ENCODE data around the gene RPS6KA6.

The RPS6KA6 gene

DNA sequence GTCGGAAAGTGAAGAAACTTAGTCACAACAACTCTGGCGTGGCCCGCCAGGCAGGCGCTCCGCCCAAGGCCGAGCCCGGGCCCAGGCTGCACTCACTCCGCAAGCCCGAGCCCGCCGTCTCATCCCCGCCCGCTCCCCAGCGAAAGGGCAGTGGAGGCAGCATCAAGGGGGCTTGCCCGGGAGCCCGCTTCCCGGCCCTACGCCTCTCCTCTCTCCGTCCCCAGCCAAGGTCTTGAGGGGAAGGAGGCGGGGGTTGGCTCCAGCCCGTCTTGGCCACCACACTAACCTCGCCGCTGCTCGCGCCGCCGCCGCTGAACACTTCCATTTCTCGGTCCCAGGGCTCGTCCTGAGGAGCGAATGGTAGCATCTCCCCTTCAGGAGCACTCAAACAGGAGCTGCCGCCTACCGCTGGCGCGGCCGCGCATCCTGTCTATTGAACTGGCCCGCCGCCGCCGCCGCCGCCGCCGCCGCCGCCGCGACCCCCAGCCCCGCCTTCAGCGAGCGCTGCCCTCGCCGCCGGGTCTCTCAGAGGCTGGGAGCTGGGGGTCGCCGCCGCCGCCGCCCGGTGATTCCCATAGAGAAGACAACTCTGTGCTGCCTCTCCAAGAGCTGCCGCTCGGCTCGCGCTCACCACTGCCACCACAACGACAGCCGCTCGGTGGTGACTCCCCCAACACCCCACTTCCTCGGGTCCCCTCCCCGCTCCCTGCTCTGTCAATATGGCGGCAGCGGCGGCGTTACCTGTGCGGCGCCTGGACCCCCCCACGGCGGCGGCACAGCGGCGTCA is at the start of gene RPS6KA6:
TSS of gene RPS6KA6 (minus strand) at position 667 of the 787 bp plus-strand sequence. CDS start at position 367, 300 bp downstream.
- peak; percentile 51 for DNase-seq

DNA sequence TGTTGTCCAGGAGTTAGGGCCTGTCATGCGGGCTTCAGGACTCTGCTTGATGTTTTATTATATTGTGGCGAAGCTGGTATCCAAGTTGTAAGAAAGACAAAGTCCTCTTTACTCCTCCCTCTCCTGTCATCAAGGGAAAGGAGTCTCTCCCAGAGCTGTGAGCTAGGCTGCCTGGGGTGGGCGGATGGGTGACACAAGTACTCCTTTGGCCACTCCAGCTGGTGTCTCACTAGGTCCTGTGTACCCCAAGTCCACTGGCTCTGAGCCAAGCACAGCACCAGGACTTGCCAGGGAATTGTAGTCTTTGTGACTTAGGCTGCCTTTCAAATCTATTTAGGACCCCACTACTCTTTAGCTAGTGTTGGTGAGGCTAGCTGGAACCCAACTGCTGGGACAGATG is 36.7 kb upstream of the RPS6KA6 start:
- DNase-seq, result no peak

DNA sequence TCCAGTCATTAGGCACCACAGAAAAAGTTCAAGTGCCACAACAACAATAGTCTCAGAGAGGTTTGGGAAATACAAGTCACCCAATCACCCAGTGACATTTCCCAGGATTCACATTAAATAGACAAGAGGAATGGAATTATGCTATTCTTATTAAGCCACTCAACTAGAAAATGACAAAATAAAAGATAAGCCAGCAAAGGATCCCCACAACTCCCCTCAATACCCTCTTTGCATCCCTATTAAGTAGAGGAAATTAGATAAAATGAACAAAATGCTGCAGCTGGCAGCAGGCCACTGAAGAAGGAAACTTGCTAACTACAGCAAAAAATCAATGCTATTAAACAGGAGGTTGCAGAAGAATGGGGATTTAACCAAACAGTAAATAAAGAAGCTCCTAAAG is 35.3 kb upstream of the RPS6KA6 start:
- DNase-seq, result no peak

DNA sequence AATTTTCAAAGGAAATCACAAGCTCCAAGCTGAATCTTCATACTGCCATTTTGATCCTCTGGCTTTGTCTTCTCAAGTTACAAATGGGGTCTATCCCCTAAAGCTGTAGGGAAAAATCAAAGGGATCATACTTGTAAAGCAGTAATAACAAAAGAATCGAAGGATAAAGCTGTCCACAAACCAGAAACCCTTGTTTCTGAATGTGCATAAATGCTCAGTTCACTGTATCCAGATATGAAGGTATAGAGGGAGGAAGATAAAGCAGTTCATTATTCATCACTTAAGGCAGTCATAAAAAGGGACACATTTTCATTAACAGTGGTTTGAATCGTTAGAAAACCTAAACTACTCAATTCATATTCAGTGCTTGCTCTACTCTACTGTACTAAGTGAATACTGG is 33.2 kb upstream of the RPS6KA6 start:
- DNase-seq, result no peak

DNA sequence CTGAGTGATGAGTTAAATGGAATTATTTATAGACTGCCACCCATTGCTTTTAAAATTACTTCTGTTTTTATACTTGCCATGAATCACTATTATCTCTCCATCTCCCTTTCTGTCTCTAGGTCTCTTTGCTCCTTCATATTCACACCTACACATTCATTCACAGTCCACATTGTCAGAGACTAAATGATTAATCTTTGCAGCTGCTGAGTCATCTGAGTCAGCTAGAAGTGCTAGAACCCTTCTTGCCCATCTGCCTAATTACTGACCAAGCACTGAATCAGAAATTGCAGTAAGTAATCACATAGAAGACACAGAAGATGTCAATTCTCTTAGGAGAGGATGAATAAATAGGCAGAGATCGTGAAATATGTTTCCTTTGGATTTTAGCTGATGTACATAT is 31.6 kb upstream of the RPS6KA6 start:
- DNase-seq, result peak; percentile 80

DNA sequence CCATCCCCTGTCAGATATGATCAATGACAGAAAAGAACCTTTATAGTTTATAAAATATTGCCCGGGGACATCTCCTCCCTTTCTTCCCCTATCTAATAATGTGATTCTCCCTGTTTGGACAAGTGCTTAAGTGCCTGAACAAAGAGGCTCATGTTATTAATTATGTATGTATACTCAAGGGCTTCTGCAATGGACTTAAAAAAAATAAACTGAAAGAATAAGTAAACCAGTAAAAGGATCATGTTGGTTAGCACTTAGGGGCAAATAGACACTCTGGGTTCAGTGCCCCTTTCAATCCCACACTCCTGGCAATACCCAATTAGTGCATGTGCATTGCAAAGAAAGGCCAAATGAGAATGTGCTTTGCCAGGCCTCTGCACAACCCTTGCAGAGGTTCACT is 30.7 kb upstream of the RPS6KA6 start:
- DNase-seq, result peak; percentile 91

DNA sequence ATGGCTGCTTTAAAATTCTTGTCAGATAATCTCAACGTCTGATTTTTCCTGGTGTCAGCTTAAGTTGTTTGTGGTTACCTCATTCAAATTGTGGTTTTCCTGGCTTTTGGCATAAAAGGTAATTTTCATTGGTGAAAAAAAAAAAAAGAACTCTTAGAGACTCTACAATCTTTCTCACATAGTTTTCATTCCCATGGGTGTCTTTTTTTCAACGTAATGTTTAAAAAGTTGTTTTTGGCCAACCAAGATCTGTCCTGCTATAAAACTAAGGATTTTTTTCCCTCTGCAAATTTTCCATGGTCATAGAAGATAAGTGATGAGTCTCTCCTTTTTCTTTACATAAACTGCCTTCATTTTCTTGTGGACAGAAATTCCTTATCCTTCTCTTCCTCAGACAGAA is 28.9 kb upstream of the RPS6KA6 start:
- DNase-seq, result no peak

DNA sequence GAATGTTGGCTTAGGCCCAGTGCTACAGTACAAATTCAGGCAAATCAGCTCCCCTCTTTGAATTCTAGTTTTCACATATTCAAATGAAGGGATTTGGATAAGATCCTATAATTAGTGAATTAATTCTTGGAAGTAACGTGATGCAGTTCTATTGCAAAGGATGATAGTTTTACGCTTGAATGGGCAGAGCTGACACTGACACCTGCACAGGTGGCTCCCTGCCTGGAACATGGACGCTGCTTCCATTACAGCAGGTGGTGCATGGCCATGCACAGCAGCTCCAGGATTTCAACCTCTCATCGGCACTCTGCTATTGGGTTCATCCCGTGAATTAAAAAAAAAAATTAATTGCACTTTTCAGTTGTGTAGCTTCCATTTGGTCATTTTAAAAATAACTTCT is 28.4 kb upstream of the RPS6KA6 start:
- peak; percentile 91 for DNase-seq

DNA sequence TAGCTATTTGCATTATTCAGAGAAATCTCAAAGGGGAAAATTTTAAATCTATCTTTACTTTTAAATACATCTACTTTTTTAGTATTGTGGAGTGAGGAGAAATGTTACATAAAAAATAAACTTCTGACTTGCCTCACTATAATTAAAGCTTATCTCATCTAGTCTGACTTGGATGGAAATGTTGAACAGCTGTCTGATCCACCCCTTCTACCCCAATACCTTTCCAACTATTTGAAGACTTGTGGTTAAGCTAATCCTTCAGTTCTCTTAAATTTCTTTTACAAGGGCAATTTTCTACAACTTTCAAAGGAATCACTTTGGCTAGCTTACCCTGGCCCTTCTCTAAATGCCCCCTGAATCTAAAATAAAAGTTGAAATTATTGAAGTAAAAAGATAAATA is 17.3 kb upstream of the RPS6KA6 start:
- DNase-seq, result no peak

DNA sequence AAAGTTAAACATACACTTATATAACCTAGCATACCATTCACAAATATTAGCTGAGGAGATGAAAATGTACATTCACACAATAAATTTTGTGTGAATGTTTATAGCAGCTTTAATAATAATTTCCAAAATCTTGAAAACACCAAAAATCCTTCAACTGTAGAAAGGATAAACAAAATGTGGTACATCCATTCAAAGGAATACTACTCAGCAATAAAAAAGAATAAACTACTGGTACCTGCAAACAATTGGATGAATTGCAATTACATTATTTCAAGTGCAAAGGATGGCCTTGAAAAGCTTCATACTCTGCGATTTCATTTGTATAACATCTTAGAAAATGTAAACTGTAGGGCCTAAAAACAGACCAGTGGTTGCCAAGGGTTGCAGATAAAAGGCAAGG is 11.7 kb upstream of the RPS6KA6 start:
- DNase-seq, result no peak

DNA sequence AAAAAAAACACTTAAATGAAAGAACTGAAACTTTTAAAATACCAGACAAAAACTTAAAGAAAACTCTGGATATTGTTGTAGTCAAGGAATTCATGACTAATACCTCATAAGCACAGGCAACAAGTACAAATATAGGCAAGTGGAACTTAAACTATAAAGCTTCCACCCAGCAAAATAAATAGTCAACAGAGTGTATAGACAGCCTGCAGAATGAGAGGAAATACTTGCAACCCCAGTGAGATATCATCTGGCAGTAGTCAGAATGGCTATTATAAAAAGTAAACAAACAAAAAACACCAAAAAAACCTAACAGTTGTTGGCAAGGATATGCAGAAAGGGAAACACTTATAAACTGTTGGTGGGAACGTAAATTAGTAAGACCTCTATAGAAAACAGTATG is 9.6 kb upstream of the RPS6KA6 start:
- DNase-seq, result no peak

DNA sequence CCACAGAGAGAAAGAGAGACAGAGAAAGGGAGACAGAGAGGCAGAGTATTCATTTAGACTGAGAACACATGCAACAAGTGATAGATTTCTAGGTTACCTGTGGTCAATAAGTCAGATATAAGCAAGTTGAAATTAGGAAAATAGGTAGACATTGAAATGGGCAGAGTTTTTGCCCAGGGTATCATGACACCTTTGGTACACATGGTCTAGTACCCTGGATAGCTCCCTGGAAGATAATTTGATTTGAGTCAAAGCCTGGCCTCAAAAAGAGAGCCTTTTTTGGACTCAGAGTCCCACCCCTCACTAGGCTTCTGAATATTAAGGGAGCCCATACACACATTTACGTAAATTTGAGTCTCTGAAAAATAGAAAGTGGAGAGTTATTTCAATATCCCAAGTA is 4.0 kb upstream of the RPS6KA6 start:
- DNase-seq, result no peak

DNA sequence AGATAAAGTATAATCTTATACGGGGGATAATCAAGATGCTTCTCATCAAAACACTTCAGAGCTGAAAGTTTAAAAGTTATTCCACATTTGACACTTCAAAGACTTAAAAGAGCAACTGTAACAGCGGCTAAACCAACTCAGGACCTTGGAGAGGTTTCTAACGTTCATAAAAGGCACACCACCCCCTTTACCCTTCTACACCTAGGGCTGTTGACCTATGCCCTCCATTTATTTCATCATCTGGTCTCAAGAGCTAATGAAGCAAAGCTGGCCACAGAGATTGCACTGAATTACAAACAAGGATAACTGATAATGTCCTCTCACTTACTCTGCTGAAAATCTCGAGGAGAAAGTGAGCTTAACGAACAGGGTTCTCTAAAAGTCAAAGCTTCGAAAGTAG is 1.1 kb upstream of the RPS6KA6 start:
- DNase-seq, result peak; percentile 9

DNA sequence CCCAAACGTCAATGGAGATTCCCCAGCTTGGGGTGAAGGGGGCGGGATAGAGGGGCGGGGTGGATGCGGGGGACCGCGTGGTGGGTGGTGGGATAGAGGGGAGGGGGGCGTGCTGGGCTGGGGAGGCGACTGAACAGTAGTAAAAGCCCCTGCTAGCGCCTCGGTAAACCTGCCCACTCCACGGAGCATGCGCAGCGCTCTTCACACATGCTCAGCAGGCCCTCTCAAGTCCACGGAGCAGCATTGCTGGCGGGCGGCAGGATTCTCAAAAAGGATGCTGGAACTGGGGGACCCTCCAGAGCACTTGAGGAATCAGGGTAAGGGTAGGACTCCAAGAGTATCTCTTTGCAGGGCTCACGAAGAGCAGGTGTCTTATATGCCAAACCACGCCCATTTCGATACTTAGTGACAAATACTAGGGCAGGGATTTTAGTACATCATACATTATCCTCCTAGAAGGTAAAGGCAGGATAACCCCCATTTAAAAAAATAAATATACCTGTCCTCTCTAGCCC is 378 bp upstream of the RPS6KA6 start:
- DNase-seq, result peak; percentile 93

DNA sequence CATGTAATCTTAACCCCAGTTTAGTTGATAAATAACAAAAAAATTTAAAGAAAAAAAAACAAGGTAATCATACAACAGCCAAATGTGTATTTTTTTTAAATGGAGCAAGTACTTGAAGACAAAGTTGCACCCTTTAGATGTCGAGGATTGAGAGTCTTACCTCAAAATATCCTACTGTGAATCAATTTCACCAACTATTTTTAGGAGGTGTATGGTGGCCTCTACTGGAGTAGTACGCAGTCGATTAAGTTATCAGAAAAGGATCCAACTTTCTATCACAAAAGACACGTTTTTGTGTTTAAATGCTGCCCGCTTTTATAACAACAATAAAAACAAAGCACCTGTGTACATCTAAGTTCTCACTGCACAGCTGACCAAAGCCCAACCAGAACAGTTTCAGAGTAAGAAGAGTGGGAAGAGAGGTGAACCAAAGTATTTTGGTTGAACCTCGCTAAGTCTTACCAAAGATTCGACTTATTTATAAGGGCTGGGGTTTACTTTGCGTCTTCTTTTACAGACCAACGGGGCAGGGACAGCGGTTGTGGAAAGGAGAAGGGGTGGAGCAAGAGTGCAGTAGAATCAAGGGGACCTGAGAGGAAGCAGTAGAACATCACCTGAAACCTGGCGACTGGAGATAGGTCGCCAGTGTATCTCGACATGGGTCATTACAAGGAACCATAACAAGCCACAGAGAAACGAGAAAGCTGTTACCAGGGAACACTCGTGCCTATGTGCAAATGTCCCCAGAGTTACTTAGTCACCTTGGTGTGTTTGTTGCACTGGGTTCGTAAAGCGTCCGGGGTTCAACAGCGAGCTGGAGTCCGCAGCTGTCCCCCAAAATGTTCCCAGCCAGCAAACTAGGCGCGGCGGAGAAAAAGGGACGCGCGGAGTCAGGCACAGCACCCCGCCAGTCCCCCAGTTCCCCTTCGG is 1.1 kb downstream of the RPS6KA6 start:
- DNase-seq, result peak; percentile 59

DNA sequence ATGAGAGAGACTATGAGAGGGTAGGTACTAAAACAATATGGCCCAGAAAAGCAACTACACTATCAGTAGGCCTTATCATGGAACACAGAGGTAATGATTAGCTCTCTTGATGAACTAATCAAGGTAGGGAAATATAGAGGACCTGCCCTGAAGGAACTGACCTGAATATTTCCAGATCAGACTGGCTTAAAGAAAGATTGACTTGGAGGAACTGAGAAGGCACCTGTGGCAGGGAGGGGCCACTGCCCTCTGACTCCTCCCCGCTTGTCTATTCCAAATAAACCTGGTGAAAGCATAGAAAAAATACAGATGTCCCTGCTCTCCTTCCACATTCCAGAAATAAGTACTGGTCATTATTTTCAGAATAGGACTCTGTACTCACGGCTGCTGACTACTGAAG is 5.5 kb downstream of the RPS6KA6 start:
- DNase-seq, result peak; percentile 23

DNA sequence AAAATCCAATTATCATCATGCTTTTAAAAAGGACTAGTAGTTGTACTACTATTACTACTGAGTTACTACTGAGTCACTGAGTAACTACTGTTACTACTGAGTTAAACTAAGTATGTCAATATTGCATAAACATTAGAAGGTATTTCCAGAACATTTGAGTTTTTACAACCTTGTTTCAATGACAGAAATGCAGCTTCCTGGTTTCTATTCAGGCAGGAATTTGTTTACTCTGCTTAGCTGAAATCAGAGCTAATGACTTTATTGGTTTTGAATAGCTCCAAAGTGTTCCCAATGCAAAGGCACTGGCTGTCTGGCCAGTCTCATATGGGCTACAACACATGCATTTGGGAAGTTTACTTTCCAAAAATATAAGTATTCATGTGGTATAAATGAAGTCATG is 12.0 kb downstream of the RPS6KA6 start:
- DNase-seq, result no peak

DNA sequence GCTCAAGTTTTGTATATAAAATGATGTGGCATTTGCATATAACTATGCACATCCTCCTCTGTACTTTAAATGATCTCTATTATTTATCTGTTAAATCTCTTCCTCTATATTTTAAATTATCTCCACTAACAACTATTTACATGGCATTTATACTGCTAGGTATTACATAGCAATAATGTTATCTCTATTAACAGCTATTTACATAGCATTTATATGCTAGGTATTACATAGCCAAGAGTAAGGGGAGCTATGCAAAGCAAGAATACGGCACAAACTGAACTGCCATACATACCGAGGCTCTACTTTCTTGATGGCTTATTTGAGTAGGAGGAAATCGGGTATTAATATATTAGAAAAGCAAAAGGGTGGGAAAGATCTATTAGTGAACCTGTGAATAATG is 12.7 kb downstream of the RPS6KA6 start:
- DNase-seq, result no peak

DNA sequence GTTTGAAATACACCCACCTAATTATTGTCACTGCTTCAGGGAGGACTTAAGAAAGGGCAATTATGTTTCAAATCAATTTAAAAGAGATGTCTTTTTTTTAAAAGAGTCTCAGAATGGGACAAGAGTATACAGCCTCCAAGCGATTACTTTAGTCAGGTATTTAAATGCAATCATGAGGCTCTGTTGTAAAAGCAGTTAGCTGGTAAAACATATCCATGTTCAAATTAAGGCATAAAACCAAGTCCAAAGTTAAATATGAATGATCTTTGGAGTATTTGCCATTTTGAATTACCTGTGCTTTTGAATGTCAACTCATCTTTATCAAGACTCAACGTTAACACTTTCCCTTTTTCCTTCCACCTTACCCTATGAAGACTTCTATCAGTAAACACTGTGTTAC is 13.7 kb downstream of the RPS6KA6 start:
- DNase-seq, result no peak

DNA sequence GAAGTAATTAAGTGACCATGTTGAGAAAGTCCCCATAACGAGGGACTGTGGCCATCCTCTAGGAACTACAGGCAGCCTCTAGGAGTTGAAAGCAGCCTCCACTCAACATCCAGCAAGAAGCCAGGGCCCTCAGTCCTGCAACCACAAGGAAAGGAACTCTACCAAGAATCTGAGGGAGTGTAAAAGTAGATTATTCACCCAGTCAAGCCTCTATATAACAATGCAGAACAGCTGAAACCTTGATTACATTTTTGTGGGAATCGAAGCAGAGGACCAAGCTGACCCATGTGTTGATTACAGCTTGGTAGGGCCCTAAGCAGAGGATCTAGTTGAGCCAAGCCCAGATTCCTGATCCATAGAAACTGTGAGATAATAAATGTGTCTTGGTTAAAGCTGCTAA is 17.1 kb downstream of the RPS6KA6 start:
- DNase-seq, result no peak

DNA sequence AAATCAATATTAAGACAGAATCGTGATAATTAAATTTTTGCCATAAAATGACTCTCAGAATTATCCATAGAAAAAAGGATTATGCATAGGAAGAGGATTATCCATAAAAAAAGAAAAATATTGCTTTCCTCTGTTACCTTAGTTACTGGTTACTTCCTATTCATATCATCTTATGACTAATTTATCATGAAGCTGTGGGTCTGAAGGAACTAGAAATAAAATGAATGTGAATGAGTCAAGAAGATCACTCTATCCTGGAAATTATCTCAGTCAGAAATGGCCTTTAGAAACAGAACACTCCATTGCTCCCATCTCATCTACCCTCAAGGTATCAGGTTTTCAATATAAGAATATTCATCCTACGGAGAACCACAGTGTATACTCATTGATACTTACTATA is 19.4 kb downstream of the RPS6KA6 start:
- no peak for DNase-seq

DNA sequence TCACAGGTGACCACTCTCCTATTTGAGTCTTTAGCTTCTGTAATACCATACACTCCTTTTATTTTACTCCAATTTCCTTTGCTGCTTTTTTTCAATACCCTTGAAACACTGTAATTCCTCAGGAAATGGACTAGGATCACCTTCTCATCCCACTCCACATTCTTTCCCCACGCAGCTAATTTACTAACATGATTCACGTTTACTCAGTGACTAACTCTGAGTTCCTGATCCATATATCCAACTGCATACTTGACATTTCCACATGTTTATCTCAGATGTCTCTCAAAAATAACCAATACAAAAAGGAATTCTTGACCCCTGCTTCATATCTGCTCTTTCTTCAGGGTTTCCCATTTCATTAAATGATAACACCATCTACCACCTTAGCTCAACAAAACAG is 19.9 kb downstream of the RPS6KA6 start:
- DNase-seq, result peak; percentile 31

DNA sequence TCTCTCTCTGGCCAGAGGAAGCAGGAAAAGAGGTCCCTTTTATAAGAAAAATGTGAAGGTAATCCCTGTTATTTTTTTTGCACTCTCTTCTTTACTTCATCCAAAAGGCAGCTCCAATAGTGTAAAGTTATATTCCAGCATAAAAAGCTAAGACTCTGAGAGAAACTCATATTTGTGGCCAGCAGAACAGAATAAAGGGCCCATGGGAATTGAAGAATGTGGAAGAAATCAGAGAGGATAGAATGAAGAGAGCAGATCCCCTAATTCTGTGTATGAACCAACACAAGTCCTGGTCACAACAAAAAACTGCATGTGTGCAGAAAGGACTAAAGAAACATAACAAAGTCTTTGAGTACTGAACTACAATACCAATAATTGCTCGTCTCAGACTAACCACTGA is 22.3 kb downstream of the RPS6KA6 start:
- DNase-seq, result no peak

DNA sequence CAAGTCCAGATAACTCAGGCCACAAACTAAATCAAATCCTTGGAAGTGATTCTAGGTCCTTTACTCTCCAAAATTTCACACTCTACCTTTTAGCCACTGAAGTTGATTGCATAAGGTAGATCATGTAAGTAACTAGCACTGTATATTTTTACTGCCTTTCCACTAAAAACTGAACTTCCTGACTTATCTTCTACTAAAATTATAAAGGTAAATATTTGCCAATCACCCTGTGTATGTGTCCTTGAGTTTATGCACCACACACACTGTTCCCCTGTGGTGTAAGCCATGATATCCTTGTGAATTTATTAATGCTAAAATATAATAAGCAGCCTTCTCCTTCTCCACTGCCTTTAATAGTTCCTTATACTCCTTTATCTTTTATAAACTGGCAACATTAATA is 25.6 kb downstream of the RPS6KA6 start:
- DNase-seq, result no peak
